DMS153 treated with DMSO at 0.1 percent for 48 hours (cell line): ENCODE data around the gene PLEKHG2.
"Not testable (repeated sequence)": the region's sequence is repeated elsewhere in the genome, so short reads cannot be mapped to it uniquely, and the experiment has no call there.

Experiments
- DNase-seq: peaks from one replicate; lab custom pipeline; 2025; ENCODE audit not compliant: unreplicated experiment; lab: John Stamatoyannopoulos, UW

The PLEKHG2 gene, protein sequence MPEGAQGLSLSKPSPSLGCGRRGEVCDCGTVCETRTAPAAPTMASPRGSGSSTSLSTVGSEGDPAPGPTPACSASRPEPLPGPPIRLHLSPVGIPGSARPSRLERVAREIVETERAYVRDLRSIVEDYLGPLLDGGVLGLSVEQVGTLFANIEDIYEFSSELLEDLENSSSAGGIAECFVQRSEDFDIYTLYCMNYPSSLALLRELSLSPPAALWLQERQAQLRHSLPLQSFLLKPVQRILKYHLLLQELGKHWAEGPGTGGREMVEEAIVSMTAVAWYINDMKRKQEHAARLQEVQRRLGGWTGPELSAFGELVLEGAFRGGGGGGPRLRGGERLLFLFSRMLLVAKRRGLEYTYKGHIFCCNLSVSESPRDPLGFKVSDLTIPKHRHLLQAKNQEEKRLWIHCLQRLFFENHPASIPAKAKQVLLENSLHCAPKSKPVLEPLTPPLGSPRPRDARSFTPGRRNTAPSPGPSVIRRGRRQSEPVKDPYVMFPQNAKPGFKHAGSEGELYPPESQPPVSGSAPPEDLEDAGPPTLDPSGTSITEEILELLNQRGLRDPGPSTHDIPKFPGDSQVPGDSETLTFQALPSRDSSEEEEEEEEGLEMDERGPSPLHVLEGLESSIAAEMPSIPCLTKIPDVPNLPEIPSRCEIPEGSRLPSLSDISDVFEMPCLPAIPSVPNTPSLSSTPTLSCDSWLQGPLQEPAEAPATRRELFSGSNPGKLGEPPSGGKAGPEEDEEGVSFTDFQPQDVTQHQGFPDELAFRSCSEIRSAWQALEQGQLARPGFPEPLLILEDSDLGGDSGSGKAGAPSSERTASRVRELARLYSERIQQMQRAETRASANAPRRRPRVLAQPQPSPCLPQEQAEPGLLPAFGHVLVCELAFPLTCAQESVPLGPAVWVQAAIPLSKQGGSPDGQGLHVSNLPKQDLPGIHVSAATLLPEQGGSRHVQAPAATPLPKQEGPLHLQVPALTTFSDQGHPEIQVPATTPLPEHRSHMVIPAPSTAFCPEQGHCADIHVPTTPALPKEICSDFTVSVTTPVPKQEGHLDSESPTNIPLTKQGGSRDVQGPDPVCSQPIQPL (N-terminal part only)

DNA sequence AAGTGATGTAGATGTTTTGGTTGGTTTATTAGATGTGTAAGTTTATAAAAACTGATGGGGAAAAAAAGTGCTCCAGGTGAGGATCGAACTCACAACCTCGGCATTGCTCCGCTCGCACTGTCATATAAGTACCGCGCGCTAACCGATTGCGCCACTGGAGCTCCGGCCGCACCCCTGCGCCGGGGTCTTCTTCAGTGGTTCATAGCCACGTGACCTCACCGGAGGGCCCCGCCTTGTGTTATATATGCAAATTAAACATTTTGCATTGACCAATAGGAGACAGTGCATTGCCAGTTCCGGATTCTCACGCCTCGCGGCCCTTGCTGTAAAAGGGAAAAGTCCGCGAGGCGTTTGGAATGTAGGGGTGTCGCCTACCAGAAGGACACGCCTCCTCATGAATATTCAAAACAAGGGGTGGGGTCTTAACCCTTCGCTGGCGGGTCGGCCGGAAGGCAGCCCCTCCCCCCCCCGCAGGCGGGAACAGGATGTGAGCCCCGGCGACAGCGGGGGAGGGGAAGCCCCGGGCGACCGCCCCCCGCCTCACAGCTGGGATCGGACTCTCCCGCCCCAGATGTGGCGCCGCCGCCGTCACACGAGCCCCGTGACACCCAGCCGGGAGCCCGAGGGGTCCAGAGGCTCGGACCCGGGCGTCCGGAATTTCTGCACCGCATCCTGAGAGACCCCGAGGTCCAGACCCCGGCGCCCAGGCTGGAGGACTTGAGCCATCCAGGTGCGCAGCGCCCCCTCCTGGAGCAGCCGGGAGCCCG is at the start of gene PLEKHG2:
Gene PLEKHG2, plus strand, starts transcription at position 570 of the 767 bp plus-strand sequence. CDS start 1,418 bp downstream, outside the sequence.
- peak; percentile 96 for DNase-seq

DNA sequence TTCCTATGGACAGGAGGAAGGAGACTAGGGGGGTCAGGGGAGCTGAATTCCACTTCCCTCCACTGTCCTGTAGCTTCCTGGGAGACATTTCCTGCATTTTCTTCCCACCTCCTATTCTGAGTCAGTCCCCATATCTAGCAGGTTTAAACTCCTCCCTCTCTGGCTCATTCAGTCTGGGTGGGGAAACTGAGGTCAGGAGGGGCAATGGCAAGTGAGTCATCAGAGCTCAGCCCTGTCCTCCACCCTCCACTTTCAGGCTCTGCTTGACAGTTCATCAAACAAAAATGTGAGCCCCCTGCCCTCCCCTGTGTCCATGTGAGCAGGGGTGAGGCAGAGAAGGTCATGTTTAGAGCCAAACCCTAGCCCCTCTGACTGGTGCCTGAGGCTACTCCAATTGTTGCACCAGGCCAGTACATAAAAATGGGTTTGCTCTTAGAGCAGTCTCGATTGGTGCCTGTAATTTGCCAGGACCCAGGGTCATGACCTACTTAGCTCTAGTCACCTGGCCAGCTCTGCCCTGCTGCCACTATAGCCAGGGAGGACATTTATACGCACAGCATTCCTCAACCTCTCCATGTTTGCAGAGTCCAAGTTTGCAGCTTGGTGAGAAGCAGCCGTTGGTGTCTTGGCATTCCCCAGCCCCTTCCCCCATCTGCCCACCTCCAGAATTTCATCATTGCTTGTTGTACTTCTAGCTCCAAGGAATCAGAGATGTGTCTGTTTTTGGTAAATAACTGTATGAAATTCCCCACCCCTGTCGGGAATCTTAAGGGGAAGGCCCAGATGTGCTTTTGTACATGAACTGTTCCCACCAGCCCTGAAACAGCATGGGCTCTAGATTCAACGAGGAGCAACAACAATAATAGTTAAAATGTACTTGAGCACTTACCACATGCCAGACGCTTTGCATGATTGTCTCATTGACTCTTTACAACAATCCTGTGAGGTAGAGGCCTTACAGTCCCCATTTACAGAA is 49.5 kb upstream of the PLEKHG2 start:
- no peak for DNase-seq

DNA sequence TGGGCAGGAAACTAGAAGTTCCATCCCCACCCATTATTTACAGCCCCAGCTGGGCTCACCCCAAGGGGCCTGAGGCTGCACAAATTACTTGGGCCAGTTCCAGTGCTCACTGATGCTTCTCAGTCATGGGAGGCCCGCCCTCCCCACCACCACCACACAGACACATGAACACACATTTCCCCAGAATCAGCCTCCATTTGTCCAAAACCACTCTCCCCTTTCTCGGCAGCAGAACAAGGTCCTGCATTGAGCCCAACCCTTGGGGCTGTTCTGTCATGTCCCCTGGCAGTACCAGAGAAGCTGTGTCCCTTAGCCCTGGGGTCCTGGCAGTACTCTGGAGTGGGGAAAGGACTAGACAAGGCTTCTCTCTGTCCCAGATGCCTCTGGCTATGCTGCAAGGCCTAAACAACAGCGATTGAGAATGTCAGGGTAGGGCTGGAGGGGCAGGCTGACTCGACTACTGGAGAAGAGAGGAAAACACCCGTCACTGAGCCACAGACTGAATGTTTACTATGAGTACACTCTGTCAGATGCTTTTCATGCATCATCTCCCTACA is 48.5 kb upstream of the PLEKHG2 start:
- DNase-seq = no peak

DNA sequence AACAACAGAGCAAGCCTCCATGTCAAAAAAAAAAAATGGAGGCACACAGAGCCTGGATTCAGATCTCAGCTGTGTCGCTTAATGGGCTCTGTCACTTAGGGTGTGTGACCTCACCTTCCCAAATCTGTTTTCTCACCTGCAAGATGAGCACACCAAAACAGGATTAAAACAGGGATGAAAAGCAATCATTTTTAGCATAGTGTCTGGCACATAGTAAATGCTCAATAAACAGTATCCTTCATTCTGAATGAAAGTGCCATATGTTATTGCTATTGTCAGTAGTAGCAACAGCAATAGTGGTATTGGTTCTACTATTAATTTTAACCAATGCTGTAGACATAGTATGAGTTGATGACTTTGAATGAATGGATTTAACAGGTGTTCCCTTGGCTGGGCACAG is 46.9 kb upstream of the PLEKHG2 start:
- no peak for DNase-seq

DNA sequence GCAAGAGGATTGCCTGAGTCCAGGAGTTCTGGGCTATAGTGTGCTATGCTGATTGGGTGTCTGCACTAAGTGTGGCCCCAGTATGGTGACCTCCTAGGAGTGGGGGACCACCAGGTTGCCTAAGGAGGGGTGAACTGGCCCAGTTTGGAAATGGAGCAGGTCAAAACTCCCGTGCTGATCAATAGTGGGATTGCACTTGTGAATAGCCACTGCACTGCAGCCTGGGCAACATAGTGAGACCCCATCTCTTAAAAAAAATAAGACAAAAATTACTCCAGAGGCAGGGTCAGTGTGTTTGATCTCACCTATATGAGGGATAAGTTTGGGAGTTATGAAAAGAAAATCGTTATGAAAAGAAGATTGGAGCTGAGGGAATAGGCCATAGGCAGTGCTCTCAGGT is 43.3 kb upstream of the PLEKHG2 start:
- DNase-seq = no peak

DNA sequence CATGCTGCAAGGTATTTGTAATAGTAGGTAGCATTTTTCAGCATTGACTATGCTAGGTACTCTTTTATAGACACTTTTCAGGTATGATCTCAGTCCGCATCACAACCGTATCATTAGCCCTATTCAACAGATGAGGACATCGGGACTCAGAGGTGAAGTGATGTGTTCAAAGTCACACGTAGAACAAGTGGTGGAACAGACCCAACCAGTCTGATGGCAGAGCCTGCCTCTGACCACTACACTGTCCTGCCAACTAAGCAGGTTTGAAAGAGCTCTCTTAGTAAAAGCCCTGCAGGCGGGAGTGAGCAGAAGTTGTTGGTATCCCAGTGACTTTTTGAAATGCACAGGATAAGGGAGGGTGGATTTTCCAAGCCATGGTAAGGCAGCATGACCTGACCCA is 41.7 kb upstream of the PLEKHG2 start:
- no peak for DNase-seq

DNA sequence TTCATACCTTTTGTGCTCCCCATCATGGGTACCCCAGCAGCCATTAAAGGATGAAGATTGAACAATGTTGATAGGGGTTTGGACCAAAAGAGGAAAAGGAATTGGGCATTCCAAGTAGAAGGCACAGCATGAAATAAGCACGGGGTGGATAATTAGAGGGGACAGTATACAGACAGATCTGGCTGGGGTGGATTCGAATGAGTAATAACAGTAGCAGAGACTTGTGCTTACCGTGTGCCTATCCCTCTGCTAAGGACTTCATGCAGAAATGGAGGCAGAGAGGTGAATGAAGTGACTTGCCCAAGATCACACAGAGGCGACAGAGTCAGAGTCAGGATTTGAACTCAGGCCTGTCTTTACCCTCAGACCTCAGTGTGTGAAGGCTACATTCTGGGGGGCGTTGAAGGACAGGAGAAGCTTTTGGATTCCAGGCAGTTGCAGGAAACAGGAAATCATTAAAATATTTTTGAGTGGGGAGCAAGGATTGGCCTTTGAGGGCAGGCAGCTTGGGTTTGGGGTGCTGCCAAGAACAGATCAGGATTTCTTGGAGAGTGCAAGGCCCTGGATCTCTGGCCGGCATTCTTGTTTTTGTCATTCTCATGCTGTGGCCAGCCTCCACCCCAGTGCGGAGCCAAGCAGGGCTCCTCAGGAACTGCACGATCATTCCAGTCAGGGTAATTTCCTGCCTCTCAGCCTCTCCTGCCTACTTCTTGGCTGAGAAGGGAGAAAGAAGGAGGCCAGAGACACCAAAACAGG is 40.2 kb upstream of the PLEKHG2 start:
- no peak for DNase-seq

DNA sequence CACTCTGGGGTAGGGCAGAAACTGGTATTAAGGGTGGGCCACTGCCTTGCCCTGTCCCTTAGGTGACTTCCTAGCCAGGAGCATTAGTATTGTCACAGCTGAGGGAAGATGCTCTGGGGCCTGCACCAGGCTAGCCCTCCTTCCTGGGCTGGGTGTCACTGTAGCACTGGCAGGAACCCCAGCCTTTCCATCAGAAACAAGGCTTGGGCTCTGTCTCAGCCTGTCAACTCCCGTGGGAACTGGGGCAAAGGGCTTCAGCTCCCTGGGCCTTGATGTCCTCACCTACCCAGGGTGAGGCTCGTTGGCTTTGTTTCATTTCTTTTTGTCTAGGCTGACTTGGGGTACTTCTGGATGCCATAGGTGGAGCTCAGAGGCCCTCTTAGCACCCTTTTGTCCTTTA is 39.5 kb upstream of the PLEKHG2 start:
- DNase-seq = no peak

DNA sequence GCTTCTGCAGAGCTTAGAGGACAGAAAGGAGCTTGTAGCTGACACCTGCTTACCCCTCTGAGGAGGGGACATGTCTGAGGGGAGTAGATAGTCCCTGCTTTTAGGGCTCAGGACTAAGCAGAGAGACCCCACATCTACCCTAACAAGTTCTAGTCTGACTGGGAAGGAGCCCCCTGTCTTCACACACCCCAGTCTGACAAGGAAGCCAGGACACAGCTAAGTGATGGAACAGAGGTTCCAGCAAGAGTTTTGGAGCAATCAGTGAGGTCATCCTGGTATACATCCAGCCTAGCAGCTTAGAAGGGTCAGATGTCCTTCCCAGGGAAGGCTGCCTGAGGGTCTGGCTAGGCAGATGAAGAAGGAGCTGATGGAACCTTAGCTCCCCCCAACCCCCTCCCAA is 36.5 kb upstream of the PLEKHG2 start:
- DNase-seq = no peak

DNA sequence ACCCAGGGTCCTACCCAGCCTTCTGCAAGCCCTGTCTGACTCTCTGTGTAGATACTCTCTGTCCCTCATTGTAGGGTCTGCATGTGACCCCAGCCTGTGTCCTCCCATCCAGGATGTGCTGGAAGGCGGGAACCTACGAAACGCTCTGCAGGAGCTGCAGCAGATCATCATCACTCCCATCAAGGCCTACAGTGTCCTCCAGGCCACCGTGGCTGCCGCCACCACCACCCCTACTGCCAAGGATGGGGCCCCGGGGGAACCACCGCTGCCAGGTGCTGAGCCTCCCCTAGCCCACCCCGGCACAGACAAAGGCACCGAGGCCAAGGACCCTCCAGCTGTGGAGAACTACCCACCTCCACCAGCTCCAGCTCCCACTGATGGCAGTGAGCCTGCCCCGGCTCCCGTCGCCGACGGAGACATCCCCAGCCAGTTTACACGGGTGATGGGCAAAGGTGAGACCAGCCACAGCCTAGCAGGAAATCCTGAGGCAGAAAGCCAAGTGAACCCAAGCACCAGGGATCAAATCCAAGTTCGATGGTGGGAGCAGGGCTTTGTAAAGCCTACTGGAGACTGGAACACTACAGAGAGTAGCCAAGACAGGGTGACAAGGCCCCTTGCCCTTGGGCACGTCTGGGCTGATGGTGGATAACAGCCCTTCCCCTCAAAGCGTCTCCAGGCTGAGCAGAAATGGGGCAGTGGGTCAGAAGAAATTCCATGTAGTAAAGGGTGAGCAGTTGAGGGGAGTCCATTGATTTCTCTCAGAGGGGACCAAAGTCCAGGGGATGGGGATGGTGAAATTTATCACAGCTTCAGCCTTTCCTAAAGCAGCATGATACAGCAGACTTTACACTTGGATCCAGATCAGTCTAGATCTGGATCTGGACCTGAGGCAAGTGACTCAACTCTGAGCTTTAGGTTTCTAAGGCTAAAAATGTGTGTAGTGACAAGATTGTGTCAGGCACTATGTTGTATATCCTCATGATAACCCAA is 34.8 kb upstream of the PLEKHG2 start:
- DNase-seq = no peak

DNA sequence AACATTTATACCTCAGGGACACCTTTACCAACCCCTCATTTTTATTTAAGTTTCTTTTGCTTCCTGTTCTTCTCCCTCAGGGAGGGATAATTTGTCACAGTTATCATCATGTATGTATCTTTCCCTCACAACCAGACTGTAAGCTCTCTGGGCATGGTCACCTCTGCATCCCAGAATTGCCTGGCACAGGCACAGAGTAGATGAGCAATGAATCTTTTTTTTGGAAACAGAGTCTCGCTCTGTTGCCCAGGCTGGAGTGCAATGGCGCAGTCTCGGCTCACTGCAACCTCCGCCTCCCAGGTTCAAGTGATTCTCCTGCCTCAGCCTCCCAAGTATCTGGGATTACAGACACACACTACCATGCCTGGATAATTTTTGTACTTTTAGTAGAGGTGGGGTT is 33.1 kb upstream of the PLEKHG2 start:
- not testable (repeated sequence) for DNase-seq

DNA sequence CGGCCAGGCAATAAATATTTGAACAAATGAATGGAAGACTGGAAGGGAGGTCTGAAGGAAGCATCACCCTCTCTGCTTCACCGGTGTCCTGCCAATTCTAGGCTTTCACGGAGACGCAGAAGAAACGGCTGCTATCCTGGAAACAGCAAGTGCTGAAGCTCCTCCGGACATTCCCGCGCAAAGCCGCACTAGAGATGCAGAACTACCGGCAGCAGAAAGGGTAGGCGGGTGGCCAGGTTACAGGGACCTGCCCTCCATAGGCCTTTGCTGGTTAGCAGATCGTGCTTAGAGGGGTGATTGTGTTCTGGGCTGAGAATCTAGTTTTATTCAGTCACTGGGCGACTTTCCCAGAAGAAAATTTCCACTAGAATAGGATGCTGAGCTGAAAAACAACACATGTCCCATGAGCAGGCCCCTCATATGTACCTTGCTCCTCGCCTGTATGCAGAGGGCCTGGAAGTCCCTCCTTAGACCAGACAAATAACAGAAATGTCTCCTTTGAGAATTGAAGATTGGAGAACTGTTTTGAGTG is 32.5 kb upstream of the PLEKHG2 start:
- no peak for DNase-seq

DNA sequence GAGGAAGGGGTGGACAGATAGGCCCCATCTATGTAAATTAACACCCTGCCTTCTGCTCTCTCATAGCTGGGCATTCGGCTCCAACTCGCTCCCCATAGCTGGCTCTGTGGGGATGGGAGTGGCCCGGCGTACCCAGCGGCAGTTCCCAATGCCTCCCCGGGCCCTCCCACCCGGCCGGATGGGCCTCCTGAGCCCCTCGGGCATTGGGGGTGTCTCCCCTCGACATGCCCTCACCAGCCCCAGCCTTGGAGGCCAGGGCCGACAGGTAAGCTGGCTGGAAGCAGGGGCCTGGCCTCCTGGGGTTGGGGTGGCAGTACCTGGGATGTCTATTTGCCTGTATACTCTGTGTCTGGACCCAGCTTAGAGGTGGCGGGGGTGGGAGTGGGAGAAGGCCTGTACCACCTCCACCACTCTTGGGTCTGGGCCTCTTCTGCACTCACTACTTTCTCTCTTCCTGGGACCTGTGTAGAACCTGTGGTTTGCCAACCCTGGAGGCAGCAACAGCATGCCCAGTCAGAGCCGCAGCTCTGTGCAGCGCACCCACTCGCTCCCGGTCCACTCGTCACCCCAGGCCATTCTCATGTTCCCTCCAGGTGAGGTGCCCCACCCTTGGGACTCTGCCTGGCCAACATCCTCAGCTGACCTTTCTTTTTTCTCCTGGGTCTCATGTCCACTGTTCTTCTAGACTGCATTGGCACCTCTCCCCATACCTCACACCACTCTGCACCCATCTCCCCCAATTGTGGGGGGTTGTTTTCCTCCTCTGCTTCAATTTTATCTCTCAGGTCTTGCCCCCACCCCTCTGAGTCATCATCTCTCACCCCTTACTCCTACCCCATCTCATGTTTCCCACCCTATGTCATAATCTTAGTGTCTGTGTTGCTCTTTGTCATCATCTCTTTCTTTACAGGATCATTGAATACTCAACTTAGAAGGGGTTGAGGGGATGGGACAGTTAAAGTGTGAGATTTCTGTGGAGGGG is 31.7 kb upstream of the PLEKHG2 start:
- no peak for DNase-seq

DNA sequence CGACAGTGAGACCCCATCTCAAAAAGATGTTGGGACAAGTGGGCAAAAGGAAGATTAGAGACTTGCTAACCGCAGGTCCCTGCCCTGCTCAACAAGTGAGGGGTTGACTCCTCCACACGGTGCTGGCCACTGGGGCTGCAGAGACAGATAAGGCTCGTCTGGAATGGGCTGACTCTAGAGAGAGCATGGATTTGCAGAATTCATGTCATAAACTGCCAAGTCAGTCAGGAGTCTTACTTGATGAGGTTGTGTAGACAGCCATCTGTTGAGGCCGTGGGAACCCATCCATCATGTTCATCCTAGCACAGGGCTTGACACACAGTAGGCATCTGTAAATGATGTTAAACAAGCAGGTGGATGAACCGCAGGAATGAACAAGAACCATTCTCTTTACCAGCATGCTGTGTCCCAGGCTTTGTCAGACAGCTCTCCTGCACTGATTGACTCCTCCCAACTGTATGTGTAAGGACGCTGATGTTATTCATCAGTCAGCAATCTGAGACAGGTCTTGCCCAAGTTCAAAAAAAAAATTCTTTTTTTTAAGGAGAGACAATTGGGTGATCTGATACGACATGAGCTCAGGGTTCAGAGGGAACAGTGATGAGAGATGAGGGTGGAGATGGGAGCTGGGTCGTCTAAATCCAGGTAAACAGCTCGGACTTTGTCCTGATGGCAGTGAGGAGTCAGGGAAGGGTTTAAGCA is 30.4 kb upstream of the PLEKHG2 start:
- DNase-seq = no peak

DNA sequence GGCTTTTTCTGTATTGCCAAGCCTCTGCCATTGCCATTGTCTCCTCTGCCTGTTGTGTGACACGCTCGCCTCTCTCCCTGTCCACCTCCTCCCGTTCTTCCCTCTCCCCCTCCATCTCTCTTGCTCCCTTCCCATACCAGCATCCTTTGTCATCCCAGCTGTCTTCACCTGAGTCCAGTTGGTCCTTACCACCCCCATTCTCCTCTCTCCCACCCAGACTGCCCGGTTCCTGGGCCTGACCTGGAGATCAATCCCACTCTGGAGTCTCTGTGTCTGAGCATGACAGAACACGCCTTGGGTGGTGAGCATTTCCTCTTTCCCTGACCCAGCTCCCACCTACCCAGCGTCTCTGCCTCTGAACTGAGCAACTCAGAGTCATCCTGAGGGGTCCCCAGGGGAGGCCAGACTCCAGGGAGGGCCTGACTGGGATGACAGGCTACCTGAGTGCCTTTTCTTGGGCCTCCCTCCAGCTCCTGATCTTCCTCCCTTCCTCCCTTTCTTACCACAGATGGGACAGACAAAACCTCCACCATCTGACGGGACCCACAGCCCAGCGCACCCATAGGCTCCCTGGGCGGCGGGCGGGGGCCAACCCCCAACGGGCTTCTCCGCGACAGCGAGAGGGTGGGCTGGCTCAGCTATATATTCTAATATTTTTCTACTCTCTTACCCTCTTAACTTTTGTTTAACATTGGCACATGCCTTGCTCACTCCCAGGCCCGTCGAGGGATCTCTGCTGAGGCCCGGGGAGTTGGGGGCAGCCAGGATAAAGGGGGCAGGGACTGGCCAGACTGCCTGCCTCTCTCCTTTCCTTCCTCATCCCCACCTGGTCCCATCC is 29.3 kb upstream of the PLEKHG2 start:
- DNase-seq = no peak
